ENCODE results near the gene ZNF417. TPM values are rescaled to one million over a fixed set of nuclear protein-coding genes. Genes with fewer than 3 reads are reported as not detected.
A peak's percentile ranks its signal among the peaks of the same experiment; 100 is the strongest.
"Not testable (repeated sequence)": the region's sequence is repeated elsewhere in the genome, so short reads cannot be mapped to it uniquely, and the experiment has no call there.

ZNF417 gene
- total RNA-seq, result 10 to 100 TPM in 4 of 9 donors, 1 to 10 TPM in 5; 7.8 to 15.6 (median 9.1) TPM
- 1 to 10 TPM; 3.8 to 5.0 TPM for polyA plus RNA-seq
- long read RNA-seq, donor 1, partial matches to known transcripts, result 0 of 3 reads
- long read RNA-seq, donor 1, other reads (novel, unspliced or antisense), result 1 of 3 reads
- long read RNA-seq, donor 2, partial matches to known transcripts, result 0 of 2 reads
- long read RNA-seq, donor 2, other reads (novel, unspliced or antisense), result 1 of 2 reads
- long read RNA-seq, donor 3, result 0 reads

- H3K4me3 ChIP-seq, result peak within 1 kb of the TSS; percentile 69 to 99 (median 92)
- peaks cover 0 to 33% (median 18%) of the 10 kb centered on the region in 9 donors for H3K36me3 ChIP-seq
- H3K4me1 ChIP-seq, result peaks cover 0 to 29% (median 15%) of the 10 kb centered on the region in 12 donors
- H3K27me3 ChIP-seq; intact Hi-C loops (cut with DNase I): not testable (repeated sequence)
- peak within 1 kb of the TSS in 11 of 12 donors; percentile 62 to 89 (median 84) for H3K27ac ChIP-seq
- 0 to 1% (median 1%) methylated on average over 20 to 51 of the region's 51 CpGs for WGBS, 4 donors
- ATAC-seq (peak; percentile 98 to 99 (median 99)), DNase-seq (peak; percentile 81 to 91 (median 88))
- peaks cover 0 to 17% (median 0%) of the 10 kb centered on the region in 12 donors for H3K9me3 ChIP-seq
- TF ChIP-seq CTCF (IDR thresholded peaks at IDR 0.05), result peak in 8 of 12 donors; percentile 20 to 63 (median 40)
- peak in 1 of 2 donors; percentile 66 for TF ChIP-seq POLR2A (IDR thresholded peaks at IDR 0.05)
These were observed at the start of gene ZNF417 for GRCh38 chr19:57916168-57916995. Gene ZNF417 (minus strand): TSS chr19:57916592. CDS start chr19:57916411, 181 bp downstream.

DNA sequence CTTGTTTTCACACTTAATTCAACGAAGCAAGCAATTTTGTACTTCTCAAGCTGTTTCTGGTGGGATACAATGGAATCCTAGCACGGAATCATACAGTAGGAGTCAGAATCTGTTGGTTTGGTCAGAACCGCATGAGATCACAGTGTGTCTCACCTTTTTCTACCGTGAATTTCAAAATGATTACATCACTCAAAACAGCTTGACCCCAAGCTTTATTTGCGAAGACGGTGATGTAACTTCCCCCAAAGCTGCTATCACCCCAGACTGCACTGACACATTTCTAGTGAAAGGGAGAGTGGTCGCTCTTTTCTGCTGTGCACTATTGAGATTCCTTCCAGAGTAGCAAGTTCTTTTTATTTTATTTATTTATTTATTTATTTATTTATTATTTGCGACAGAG, 48.4 kb upstream of the ZNF417 start:
- no peak for ATAC-seq
- intact Hi-C loops (cut with DNase I), result loop anchor here in 1 of 10 donors (10.0 kb wide), 1 partner anchor 1380 kb away; no protein-coding TSS in a partner anchor
- Histone ChIP-seq H3K27ac (no peak overlapping the region), H3K36me3 (peaks cover 0 to 75% (median 4%) of the 10 kb centered on the region in 9 donors), H3K27me3 (no peaks in the 10 kb centered on the region), H3K4me3 (no peak overlapping the region), H3K9me3 (peaks cover 0 to 100% (median 55%) of the 10 kb centered on the region in 12 donors), H3K4me1 (no peaks in the 10 kb centered on the region)
- TF ChIP-seq POLR2A (IDR thresholded peaks at IDR 0.05) (no peak), CTCF (IDR thresholded peaks at IDR 0.05) (no peak)
- DNase-seq, result no peak
- WGBS, 4 donors, result 82 to 96% (median 85%) methylated on average over 8 of the region's 8 CpGs

GRCh38 chr19:57961785-57962184, 45.4 kb upstream of the ZNF417 start:
- intact Hi-C loops (cut with DNase I), result loop anchor here in 1 of 10 donors (10.0 kb wide), 1 partner anchor 1377 kb away; no protein-coding TSS in a partner anchor
- Histone ChIP-seq H3K27me3 (no peaks in the 10 kb centered on the region), H3K4me3 (no peak overlapping the region), H3K27ac (no peak overlapping the region), H3K36me3 (peaks cover 0 to 60% (median 0%) of the 10 kb centered on the region in 9 donors), H3K4me1 (no peaks in the 10 kb centered on the region), H3K9me3 (peaks cover 0 to 97% (median 35%) of the 10 kb centered on the region in 12 donors)
- no peak for DNase-seq
- WGBS, 4 donors, result 85 to 92% (median 86%) methylated on average over 1 of the region's 1 CpG
- ATAC-seq, result no peak
- TF ChIP-seq CTCF (IDR thresholded peaks at IDR 0.05) (no peak), POLR2A (IDR thresholded peaks at IDR 0.05) (no peak)

DNA sequence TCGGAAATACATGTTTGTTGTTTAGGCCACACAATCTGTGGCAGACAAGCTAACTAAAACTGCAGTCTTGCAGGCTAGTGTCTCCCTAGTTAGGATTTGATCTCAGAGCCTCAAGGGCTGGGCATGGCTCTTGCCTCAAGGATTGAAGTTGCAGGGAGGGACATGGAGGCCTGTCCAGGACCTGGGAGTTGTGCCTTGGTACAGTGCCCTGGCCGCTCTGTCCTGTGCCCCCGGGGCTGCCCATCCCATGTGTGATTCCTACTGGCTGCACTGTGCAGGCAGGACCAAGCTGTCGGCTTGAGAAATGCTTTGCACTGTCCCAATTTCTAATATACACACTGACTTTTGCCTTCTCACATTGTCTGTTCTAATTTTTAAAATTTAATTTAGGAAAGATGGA, 38.6 kb upstream of the ZNF417 start:
- WGBS, 4 donors, result 84 to 95% (median 89%) methylated on average over 4 of the region's 4 CpGs
- Histone ChIP-seq H3K36me3 (peaks cover 0 to 16% (median 0%) of the 10 kb centered on the region in 9 donors), H3K27me3 (no peaks in the 10 kb centered on the region), H3K9me3 (peaks cover 0 to 41% (median 2%) of the 10 kb centered on the region in 12 donors), H3K4me3 (no peak overlapping the region), H3K4me1 (no peaks in the 10 kb centered on the region), H3K27ac (no peak overlapping the region)
- TF ChIP-seq CTCF (IDR thresholded peaks at IDR 0.05) (no peak), POLR2A (IDR thresholded peaks at IDR 0.05) (no peak)
- no peak for DNase-seq
- no peak for ATAC-seq
- intact Hi-C loops (cut with DNase I), result no loop called here
